Upper lobe of left lung (tissue), 6 donors: ENCODE measurements around the gene KCNC2. TPM values are rescaled to one million over a fixed set of nuclear protein-coding genes. Genes with fewer than 3 reads are reported as not detected.

ENCODE experiments used
- ATAC-seq, 2 donors: fragments of 200-7000 bp; cut with Tn5 transposase; one replicate each; pipeline ENCODE4 v1.9.1; 2022; ENCODE audit warnings: mild to moderate bottlenecking in 2 of 2, moderate library complexity in 2 of 2; ENCODE audit not compliant: low FRiP score in 2 of 2
- DNase-seq, 2 donors: peaks; one replicate each; pipeline ENCODE4 v3.0.0-alpha.2; 2019 to 2020
- H3K27ac ChIP-seq, 4 donors: fragments of 200-600 bp; sonication (generic); one replicate each; pipeline ENCODE4 v1.5.1; 2016 to 2019
- H3K27me3 ChIP-seq, 4 donors: fragments of 200-600 bp; sonication (generic); one replicate each; pipeline ENCODE4 v1.5.1; 2017 to 2019
- H3K36me3 ChIP-seq, 4 donors: fragments of 200-600 bp; sonication (generic); one replicate each; pipeline ENCODE4 v1.5.1; 2016 to 2019
- H3K4me1 ChIP-seq, 4 donors: fragments of 200-600 bp; sonication (generic); one replicate each; pipeline ENCODE4 v1.5.1; 2018 to 2019
- H3K4me3 ChIP-seq, 4 donors: fragments of 200-600 bp; sonication (generic); one replicate each; pipeline ENCODE4 v1.5.1; 2017 to 2019; ENCODE audit warnings: mild to moderate bottlenecking in 2 of 4, moderate library complexity in 1 of 4
- H3K9me3 ChIP-seq, 4 donors: fragments of 200-600 bp; sonication (generic); one replicate each; pipeline ENCODE4 v1.5.1; 2018 to 2019
- CTCF ChIP-seq, 6 experiments: fragments of 450-650 bp in 4 of 6; fragments of 200-600 bp in 2 of 6; sonication (generic) in 2 of 6; IDR thresholded peaks; one replicate each; pipeline ENCODE4 v1.5.1; 2016 to 2019; ENCODE audit warnings: antibody characterized with exemption in 6 of 6
- EP300 ChIP-seq, 4 donors: sonication (generic); formaldehyde crosslinking; IDR thresholded peaks; one replicate each; pipeline ENCODE4 v1.5.1; 2017; ENCODE audit warnings: antibody characterized with exemption in 4 of 4, control low read depth in 2 of 4
- POLR2A ChIP-seq, 4 donors: fragments of 450-650 bp; IDR thresholded peaks; one replicate each; pipeline ENCODE4 v1.5.1; 2016 to 2017; ENCODE audit warnings: antibody characterized with exemption in 4 of 4, mild to moderate bottlenecking in 2 of 4
- POLR2AphosphoS5 ChIP-seq, 2 donors: sonication (generic); formaldehyde crosslinking; IDR thresholded peaks; one replicate each; pipeline ENCODE4 v1.5.1; 2017; ENCODE audit warnings: antibody characterized with exemption in 2 of 2
- WGBS, 2 donors: methylation state at CpG; one replicate each; pipeline ENCODE4 v1.1.5; 2017 to 2018; 5-methylcytosine and 5-hydroxymethylcytosine counted together
- total RNA-seq, 6 donors: library from RNA; depleted of rRNA in 4 of 6; stranded (reverse); fragments of >200 nt in 4 of 6; gene quantifications; one replicate each; pipeline versions ENCODE4 v1.1.0 to v1.2.1, GENCODE V29; 2016 to 2021
- donor health status: DM: no; HTN: no; CAD: no; lungs with moderate emphysema.
- donor health status: DM: no; HTN: yes; CAD: no; lungs with severe emphysema.

Gene KCNC2
- total RNA-seq, 6 donors from 2014 or later, result not detected

- TF ChIP-seq POLR2A (IDR thresholded peaks at IDR 0.05), result no peak
- TF ChIP-seq EP300 (IDR thresholded peaks at IDR 0.05), result no peak
- TF ChIP-seq CTCF (IDR thresholded peaks at IDR 0.05), result no peak
- TF ChIP-seq POLR2AphosphoS5 (IDR thresholded peaks at IDR 0.05), result no peak
- no peak for ATAC-seq
Measured at GRCh38 chr12:75062691-75063090, 146.9 kb downstream of the KCNC2 start.

GRCh38 chr12:75058228-75058627 lies 151.4 kb downstream of the KCNC2 start:
- Histone ChIP-seq H3K4me3 (no peak overlapping the region), H3K4me1 (no peaks in the 10 kb centered on the region), H3K27me3 (no peaks in the 10 kb centered on the region), H3K36me3 (no peaks in the 10 kb centered on the region), H3K27ac (no peak overlapping the region), H3K9me3 (no peaks in the 10 kb centered on the region)
- DNase-seq (no peak), ATAC-seq (no peak)
- TF ChIP-seq POLR2A (IDR thresholded peaks at IDR 0.05) (no peak), POLR2AphosphoS5 (IDR thresholded peaks at IDR 0.05) (no peak), CTCF (IDR thresholded peaks at IDR 0.05) (no peak), EP300 (IDR thresholded peaks at IDR 0.05) (no peak)

More at GRCh38 chr12:75062691-75063090, 146.9 kb downstream of the KCNC2 start:
- Histone ChIP-seq H3K4me3 (no peak overlapping the region), H3K27ac (no peak overlapping the region), H3K36me3 (no peaks in the 10 kb centered on the region), H3K27me3 (no peaks in the 10 kb centered on the region), H3K4me1 (no peaks in the 10 kb centered on the region), H3K9me3 (no peaks in the 10 kb centered on the region)
- no peak for DNase-seq
- WGBS, 2 donors, result 42 to 60% methylated on average over 2 of the region's 2 CpGs

GRCh38 chr12:75048767-75049166 lies 160.9 kb downstream of the KCNC2 start:
- no peaks in the 10 kb centered on the region for H3K4me1 ChIP-seq
- 46 to 77% methylated on average over 2 of the region's 2 CpGs for WGBS, 2 donors
- ATAC-seq (no peak), DNase-seq (no peak)
- no peaks in the 10 kb centered on the region for H3K27me3 ChIP-seq
- no peaks in the 10 kb centered on the region for H3K36me3 ChIP-seq
- H3K4me3 ChIP-seq, result no peak overlapping the region
- no peak overlapping the region for H3K27ac ChIP-seq
- TF ChIP-seq CTCF (IDR thresholded peaks at IDR 0.05), result no peak
- no peak for TF ChIP-seq EP300 (IDR thresholded peaks at IDR 0.05)
- no peaks in the 10 kb centered on the region for H3K9me3 ChIP-seq

- ATAC-seq (no peak), DNase-seq (no peak)
- no peaks in the 10 kb centered on the region for H3K36me3 ChIP-seq
- no peak overlapping the region for H3K27ac ChIP-seq
- H3K4me1 ChIP-seq, result no peaks in the 10 kb centered on the region
- 40 to 50% methylated on average over 10 of the region's 10 CpGs for WGBS, 2 donors
- no peak for TF ChIP-seq EP300 (IDR thresholded peaks at IDR 0.05)
- TF ChIP-seq CTCF (IDR thresholded peaks at IDR 0.05), result no peak
- TF ChIP-seq POLR2A (IDR thresholded peaks at IDR 0.05), result no peak
- no peak for TF ChIP-seq POLR2AphosphoS5 (IDR thresholded peaks at IDR 0.05)
- H3K9me3 ChIP-seq, result no peaks in the 10 kb centered on the region
- H3K4me3 ChIP-seq, result no peak overlapping the region
- no peaks in the 10 kb centered on the region for H3K27me3 ChIP-seq
Measured at GRCh38 chr12:75047885-75048525, 161.6 kb downstream of the KCNC2 start.

- 63 to 84% methylated on average over 2 of the region's 2 CpGs for WGBS, 2 donors
- Histone ChIP-seq H3K27me3 (no peaks in the 10 kb centered on the region), H3K4me1 (no peaks in the 10 kb centered on the region), H3K36me3 (no peaks in the 10 kb centered on the region), H3K9me3 (no peaks in the 10 kb centered on the region), H3K27ac (no peak overlapping the region), H3K4me3 (no peak overlapping the region)
- TF ChIP-seq POLR2AphosphoS5 (IDR thresholded peaks at IDR 0.05) (no peak), POLR2A (IDR thresholded peaks at IDR 0.05) (no peak), EP300 (IDR thresholded peaks at IDR 0.05) (no peak), CTCF (IDR thresholded peaks at IDR 0.05) (no peak)
- ATAC-seq, result no peak
- DNase-seq, result no peak
Measured at GRCh38 chr12:75042125-75042524, 167.5 kb downstream of the KCNC2 start.
